ENCODE results near the gene ATP6V1B1.

DNA sequence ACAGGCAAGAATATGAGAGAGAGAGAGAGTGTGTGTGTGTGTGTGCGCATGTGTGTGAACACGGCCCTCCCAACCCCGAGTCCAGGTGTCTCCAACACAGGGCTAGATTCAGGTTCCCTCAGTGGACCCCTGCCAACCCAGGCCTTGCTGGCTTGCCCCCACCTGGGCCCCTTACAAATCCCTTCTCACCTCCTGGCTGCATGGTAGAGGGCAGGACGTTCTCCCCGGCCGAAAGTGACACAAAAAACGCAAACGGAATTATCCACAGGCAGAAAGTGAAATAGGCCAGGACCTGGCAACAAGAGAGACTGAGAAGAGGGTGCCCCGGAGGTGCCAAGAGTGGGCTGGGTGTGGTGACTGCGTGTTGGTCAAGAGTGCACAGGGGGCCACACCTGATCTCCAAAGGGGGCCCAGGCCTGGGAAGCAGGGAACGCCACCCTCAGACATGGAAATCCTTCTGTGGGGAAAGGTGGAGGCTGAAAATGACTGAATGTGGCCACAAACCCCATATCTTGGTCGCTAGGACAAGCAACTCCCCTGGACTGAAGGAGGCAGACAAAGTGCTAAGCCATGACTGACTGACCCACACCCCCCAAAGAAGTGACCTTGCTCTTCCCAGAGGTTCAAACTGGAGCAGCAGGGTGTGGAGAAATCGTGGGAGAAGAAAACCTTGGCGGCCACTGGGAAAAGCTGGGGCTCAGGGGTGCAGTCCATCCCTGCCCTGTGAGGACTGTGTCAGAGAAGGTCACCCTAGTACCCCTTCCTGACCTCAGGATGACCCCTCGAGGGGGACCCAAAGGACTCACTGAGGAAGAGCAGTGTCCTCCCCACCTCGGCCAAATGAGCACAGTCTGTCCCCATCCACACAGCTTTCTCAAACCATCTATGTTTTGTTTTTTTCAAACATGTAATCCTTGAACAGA is 53.3 kb downstream of the ATP6V1B1 start:
- TF ChIP-seq CTCF (IDR thresholded peaks at IDR 0.05) (no peak), ZFX (IDR thresholded peaks at IDR 0.05; ENCODE audit: borderline replicate concordance) (no peak)
